ENCODE data around the gene PBRM1. TPM values are rescaled to one million over a fixed set of nuclear protein-coding genes. Genes with fewer than 3 reads are reported as not detected.

The PBRM1 gene
- total and polyA plus RNA-seq, 4 donors = 7.1 to 65.7 (median 38.7) TPM

DNA sequence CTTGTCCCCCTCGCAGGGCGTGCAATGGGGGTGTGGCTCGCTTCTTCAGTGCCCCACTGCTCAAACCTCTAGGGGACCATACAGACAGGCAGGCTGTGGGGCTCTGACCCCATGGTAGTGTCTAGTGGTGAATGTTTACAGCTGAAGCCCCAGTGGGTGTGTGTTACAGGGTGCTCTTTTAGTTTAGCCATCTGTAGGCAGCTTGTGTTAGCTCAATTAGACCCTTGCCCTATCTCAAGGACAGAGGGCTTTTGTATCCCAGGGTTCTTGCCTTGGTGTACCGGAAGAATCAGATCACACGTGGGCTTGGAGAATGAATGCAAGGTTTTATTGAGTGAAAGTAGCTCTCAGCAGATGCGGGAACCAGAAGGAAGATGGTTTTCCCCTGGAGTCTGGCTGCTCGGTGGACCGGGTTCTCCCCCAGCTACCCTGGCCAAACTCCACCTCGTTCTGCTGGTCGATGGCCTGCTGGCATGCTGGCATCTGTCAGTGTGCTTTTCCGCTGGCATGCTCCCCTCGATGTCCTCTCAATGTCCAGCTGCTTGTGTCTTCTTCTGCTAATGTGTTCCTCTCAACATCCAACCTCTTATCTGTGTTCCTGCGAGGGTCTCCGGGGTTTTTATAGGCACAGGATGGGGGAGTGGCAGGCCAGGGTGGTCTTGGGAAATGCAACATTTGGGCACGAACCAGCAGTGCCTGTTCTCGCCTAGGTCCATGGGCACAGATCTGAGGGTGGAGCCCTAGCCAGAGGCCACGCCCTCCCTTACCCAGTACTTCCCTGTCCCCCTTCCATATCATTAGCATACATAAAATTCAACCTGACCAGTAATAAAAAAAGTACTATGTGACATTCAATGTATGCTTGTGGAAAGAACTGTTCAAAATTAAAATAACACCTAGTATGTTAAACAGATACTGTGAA is 26.8 kb upstream of the PBRM1 start:
- peaks cover 2 to 21% (median 12%) of the 10 kb centered on the region in 4 donors for H3K4me1 ChIP-seq (ENCODE audit: control insufficient read depth in 4 of 4, insufficient read depth in 4 of 4, low read length in 3 of 4)
- no peak for TF ChIP-seq GABPA (IDR thresholded peaks at IDR 0.05 in 1 of 2, conservative IDR thresholded peaks at IDR 0.05 in 1 of 2)
- peak; percentile 21 to 34 for TF ChIP-seq RXRA (IDR thresholded peaks at IDR 0.05)
- TF ChIP-seq, protein P1, sequence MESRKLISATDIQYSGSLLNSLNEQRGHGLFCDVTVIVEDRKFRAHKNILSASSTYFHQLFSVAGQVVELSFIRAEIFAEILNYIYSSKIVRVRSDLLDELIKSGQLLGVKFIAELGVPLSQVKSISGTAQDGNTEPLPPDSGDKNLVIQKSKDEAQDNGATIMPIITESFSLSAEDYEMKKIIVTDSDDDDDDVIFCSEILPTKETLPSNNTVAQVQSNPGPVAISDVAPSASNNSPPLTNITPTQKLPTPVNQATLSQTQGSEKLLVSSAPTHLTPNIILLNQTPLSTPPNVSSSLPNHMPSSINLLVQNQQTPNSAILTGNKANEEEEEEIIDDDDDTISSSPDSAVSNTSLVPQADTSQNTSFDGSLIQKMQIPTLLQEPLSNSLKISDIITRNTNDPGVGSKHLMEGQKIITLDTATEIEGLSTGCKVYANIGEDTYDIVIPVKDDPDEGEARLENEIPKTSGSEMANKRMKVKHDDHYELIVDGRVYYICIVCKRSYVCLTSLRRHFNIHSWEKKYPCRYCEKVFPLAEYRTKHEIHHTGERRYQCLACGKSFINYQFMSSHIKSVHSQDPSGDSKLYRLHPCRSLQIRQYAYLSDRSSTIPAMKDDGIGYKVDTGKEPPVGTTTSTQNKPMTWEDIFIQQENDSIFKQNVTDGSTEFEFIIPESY (IDR thresholded peaks at IDR 0.05) = no peak
- TF ChIP-seq, protein P2, sequence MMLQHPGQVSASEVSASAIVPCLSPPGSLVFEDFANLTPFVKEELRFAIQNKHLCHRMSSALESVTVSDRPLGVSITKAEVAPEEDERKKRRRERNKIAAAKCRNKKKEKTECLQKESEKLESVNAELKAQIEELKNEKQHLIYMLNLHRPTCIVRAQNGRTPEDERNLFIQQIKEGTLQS (IDR thresholded peaks at IDR 0.05) = no peak
- peak; percentile 59 to 64 for TF ChIP-seq HNF4A (conservative IDR thresholded peaks at IDR 0.05)
- TF ChIP-seq RAD21 (IDR thresholded peaks at IDR 0.05) = peak in 1 of 2 donors; percentile 23
- no peak for TF ChIP-seq TAF1 (conservative IDR thresholded peaks at IDR 0.05)
- no peak for TF ChIP-seq YY1 (IDR thresholded peaks at IDR 0.05)
- TF ChIP-seq NR2F2 (IDR thresholded peaks at IDR 0.05) = no peak
- no peak overlapping the region for H3K9ac ChIP-seq (ENCODE audit: low read depth in 1 of 2, low read length in 2 of 2)
- 53% methylated on average over 17 of the region's 17 CpGs for WGBS
- H3K4me3 ChIP-seq (ENCODE audit: low read depth in 1 of 3, low read length in 3 of 3) = no peak overlapping the region
- peaks cover 2 to 9% (median 6%) of the 10 kb centered on the region in 4 donors for H3K36me3 ChIP-seq (ENCODE audit: control insufficient read depth in 4 of 4, insufficient read depth in 3 of 4, low read depth in 1 of 4, low read length in 3 of 4)
- H3K27ac ChIP-seq (ENCODE audit: low read depth in 1 of 2, low read length in 2 of 2) = no peak overlapping the region
- DNase-seq (ENCODE audit: low spot score) = no peak
- no peaks in the 10 kb centered on the region for H3K9me3 ChIP-seq (ENCODE audit: control insufficient read depth in 4 of 4, low read length in 3 of 4)
- no peaks in the 10 kb centered on the region for H3K27me3 ChIP-seq (ENCODE audit: control insufficient read depth in 4 of 4, insufficient read depth in 4 of 4, low read length in 3 of 4)

DNA sequence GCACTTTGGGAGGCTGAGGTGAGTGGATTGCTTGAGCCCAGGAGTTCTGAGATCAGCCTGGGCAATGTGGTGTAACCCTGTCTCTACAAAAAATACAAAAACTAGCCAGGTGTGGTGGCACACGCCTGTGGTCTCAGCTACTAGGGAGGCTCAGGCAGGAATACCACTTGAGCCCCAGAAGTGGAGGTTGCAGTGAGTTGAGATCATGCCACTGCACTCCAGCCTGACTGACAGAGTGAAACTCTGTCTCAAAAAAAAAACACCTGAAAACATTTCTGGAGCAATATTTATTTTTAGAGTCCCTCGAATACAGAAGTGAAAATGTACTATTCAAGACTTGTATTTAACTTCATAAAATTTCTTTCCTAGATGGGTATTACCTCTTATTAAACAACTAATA is 24.8 kb upstream of the PBRM1 start:
- H3K36me3 ChIP-seq (ENCODE audit: control insufficient read depth in 4 of 4, insufficient read depth in 3 of 4, low read depth in 1 of 4, low read length in 3 of 4) = peaks cover 0 to 9% (median 5%) of the 10 kb centered on the region in 4 donors

DNA sequence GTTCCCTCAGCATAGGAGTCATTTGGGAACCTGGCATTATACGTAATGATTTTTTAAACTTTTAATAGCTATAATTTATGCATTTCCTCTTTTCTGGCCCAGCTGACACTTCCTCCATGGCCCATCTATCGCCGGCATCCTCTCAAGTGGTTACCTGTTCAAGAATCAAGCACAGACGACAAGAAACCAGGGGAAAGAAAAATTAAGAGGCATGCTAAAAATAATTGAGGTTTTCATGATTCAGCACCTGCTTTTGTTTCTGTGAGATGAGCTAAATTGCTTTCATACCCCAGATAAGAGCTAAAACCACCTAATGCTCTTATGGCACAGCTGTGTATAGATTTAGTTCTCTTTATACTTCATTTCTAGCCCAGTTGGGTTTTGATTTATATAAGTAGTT is 21.9 kb upstream of the PBRM1 start:
- Histone ChIP-seq H3K9me3 (ENCODE audit: control insufficient read depth in 4 of 4, low read length in 3 of 4) (no peaks in the 10 kb centered on the region), H3K27ac (ENCODE audit: low read depth in 1 of 2, low read length in 2 of 2) (no peak overlapping the region), H3K9ac (ENCODE audit: low read depth in 1 of 2, low read length in 2 of 2) (no peak overlapping the region), H3K4me1 (ENCODE audit: control insufficient read depth in 4 of 4, insufficient read depth in 4 of 4, low read length in 3 of 4) (peaks cover 0 to 48% (median 31%) of the 10 kb centered on the region in 4 donors), H3K4me3 (ENCODE audit: low read depth in 1 of 3, low read length in 3 of 3) (no peak overlapping the region), H3K27me3 (ENCODE audit: control insufficient read depth in 4 of 4, insufficient read depth in 4 of 4, low read length in 3 of 4) (no peaks in the 10 kb centered on the region), H3K36me3 (ENCODE audit: control insufficient read depth in 4 of 4, insufficient read depth in 3 of 4, low read depth in 1 of 4, low read length in 3 of 4) (peaks cover 0 to 9% (median 5%) of the 10 kb centered on the region in 4 donors)
- DNase-seq (ENCODE audit: low spot score) = no peak
- WGBS = 79% methylated on average over 4 of the region's 4 CpGs
- TF ChIP-seq HNF4A (conservative IDR thresholded peaks at IDR 0.05) (no peak), JUND (IDR thresholded peaks at IDR 0.05) (no peak), YY1 (IDR thresholded peaks at IDR 0.05) (no peak), SP1 (IDR thresholded peaks at IDR 0.05) (no peak), GABPA (IDR thresholded peaks at IDR 0.05 in 1 of 2, conservative IDR thresholded peaks at IDR 0.05 in 1 of 2) (no peak), RXRA (IDR thresholded peaks at IDR 0.05) (no peak)
- TF ChIP-seq, protein P3, sequence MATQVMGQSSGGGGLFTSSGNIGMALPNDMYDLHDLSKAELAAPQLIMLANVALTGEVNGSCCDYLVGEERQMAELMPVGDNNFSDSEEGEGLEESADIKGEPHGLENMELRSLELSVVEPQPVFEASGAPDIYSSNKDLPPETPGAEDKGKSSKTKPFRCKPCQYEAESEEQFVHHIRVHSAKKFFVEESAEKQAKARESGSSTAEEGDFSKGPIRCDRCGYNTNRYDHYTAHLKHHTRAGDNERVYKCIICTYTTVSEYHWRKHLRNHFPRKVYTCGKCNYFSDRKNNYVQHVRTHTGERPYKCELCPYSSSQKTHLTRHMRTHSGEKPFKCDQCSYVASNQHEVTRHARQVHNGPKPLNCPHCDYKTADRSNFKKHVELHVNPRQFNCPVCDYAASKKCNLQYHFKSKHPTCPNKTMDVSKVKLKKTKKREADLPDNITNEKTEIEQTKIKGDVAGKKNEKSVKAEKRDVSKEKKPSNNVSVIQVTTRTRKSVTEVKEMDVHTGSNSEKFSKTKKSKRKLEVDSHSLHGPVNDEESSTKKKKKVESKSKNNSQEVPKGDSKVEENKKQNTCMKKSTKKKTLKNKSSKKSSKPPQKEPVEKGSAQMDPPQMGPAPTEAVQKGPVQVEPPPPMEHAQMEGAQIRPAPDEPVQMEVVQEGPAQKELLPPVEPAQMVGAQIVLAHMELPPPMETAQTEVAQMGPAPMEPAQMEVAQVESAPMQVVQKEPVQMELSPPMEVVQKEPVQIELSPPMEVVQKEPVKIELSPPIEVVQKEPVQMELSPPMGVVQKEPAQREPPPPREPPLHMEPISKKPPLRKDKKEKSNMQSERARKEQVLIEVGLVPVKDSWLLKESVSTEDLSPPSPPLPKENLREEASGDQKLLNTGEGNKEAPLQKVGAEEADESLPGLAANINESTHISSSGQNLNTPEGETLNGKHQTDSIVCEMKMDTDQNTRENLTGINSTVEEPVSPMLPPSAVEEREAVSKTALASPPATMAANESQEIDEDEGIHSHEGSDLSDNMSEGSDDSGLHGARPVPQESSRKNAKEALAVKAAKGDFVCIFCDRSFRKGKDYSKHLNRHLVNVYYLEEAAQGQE (IDR thresholded peaks at IDR 0.05) = no peak
- TF ChIP-seq, protein P4, sequence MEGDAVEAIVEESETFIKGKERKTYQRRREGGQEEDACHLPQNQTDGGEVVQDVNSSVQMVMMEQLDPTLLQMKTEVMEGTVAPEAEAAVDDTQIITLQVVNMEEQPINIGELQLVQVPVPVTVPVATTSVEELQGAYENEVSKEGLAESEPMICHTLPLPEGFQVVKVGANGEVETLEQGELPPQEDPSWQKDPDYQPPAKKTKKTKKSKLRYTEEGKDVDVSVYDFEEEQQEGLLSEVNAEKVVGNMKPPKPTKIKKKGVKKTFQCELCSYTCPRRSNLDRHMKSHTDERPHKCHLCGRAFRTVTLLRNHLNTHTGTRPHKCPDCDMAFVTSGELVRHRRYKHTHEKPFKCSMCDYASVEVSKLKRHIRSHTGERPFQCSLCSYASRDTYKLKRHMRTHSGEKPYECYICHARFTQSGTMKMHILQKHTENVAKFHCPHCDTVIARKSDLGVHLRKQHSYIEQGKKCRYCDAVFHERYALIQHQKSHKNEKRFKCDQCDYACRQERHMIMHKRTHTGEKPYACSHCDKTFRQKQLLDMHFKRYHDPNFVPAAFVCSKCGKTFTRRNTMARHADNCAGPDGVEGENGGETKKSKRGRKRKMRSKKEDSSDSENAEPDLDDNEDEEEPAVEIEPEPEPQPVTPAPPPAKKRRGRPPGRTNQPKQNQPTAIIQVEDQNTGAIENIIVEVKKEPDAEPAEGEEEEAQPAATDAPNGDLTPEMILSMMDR (IDR thresholded peaks at IDR 0.05; ENCODE audit: low read depth, low read length, missing input control) = no peak
- TF ChIP-seq, protein P5, sequence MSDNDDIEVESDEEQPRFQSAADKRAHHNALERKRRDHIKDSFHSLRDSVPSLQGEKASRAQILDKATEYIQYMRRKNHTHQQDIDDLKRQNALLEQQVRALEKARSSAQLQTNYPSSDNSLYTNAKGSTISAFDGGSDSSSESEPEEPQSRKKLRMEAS (IDR thresholded peaks at IDR 0.05) = no peak

More for the DNA sequence above, 24.8 kb upstream of the PBRM1 start:
- H3K9ac ChIP-seq (ENCODE audit: low read depth in 1 of 2, low read length in 2 of 2) = no peak overlapping the region
- DNase-seq (ENCODE audit: low spot score) = no peak
- TF ChIP-seq GABPA (IDR thresholded peaks at IDR 0.05 in 1 of 2, conservative IDR thresholded peaks at IDR 0.05 in 1 of 2) (no peak), RXRA (IDR thresholded peaks at IDR 0.05) (no peak), FOXA2 (IDR thresholded peaks at IDR 0.05) (no peak), YY1 (IDR thresholded peaks at IDR 0.05) (no peak), TAF1 (conservative IDR thresholded peaks at IDR 0.05) (no peak), NR2F2 (IDR thresholded peaks at IDR 0.05) (no peak), HNF4G (IDR thresholded peaks at IDR 0.05) (no peak), RAD21 (IDR thresholded peaks at IDR 0.05) (no peak)
- TF ChIP-seq, protein P2 (IDR thresholded peaks at IDR 0.05) = no peak
- TF ChIP-seq, protein P5 (IDR thresholded peaks at IDR 0.05) = no peak
- H3K4me3 ChIP-seq (ENCODE audit: low read depth in 1 of 3, low read length in 3 of 3) = no peak overlapping the region
- no peaks in the 10 kb centered on the region for H3K27me3 ChIP-seq (ENCODE audit: control insufficient read depth in 4 of 4, insufficient read depth in 4 of 4, low read length in 3 of 4)
- H3K9me3 ChIP-seq (ENCODE audit: control insufficient read depth in 4 of 4, low read length in 3 of 4) = no peaks in the 10 kb centered on the region
- peaks cover 2 to 35% (median 21%) of the 10 kb centered on the region in 4 donors for H3K4me1 ChIP-seq (ENCODE audit: control insufficient read depth in 4 of 4, insufficient read depth in 4 of 4, low read length in 3 of 4)
- WGBS = 84% methylated on average over 2 of the region's 2 CpGs
- no peak overlapping the region for H3K27ac ChIP-seq (ENCODE audit: low read depth in 1 of 2, low read length in 2 of 2)

All from liver (tissue), 9 donors.